Heart left ventricle (tissue), 16 donors: ENCODE measurements around the gene STARD7. TPM values are rescaled to one million over a fixed set of nuclear protein-coding genes. Genes with fewer than 3 reads are reported as not detected.

ENCODE experiments used
- ATAC-seq, 4 donors: fragments of 200-7000 bp; cut with Tn5 transposase; one replicate each; pipeline ENCODE4 v1.9.1; 2020 to 2022; ENCODE audit warnings: moderate library complexity in 4 of 4, mild to moderate bottlenecking in 3 of 4, moderate number of reproducible peaks in 1 of 4
- DNase-seq, 5 donors: peaks; one replicate each; pipeline ENCODE4 v3.0.0-alpha.2; 2020
- H3K27ac ChIP-seq, 12 donors: fragments of 200-600 bp; sonication (generic) in 4 of 12; one replicate each; pipeline versions ENCODE4 v1.5.0 to v1.8.0; 2016 to 2022; ENCODE audit warnings: mild to moderate bottlenecking in 2 of 12
- H3K27me3 ChIP-seq, 9 donors: fragments of 200-600 bp; sonication (generic) in 2 of 9; one replicate each; pipeline versions ENCODE4 v1.5.1 to v1.8.0; 2016 to 2022; ENCODE audit warnings: mild to moderate bottlenecking in 3 of 9
- H3K36me3 ChIP-seq, 9 donors: fragments of 200-600 bp; sonication (generic) in 2 of 9; one replicate each; pipeline versions ENCODE4 v1.5.0 to v1.8.0; 2018 to 2022; ENCODE audit warnings: mild to moderate bottlenecking in 2 of 9
- H3K4me1 ChIP-seq, 12 donors: fragments of 200-600 bp; sonication (generic) in 4 of 12; one replicate each; pipeline versions ENCODE4 v1.5.0 to v1.8.0; 2016 to 2022; ENCODE audit warnings: mild to moderate bottlenecking in 3 of 12
- H3K4me3 ChIP-seq, 12 donors: fragments of 200-600 bp; sonication (generic) in 4 of 12; one replicate each; pipeline versions ENCODE4 v1.5.0 to v1.8.0; 2017 to 2022; ENCODE audit warnings: mild to moderate bottlenecking in 9 of 12, moderate library complexity in 4 of 12
- H3K9me3 ChIP-seq, 12 donors: fragments of 200-600 bp; sonication (generic) in 4 of 12; one replicate each; pipeline versions ENCODE4 v1.5.0 to v1.8.0; 2016 to 2022; ENCODE audit warnings: mild to moderate bottlenecking in 1 of 12
- POLR2A ChIP-seq, 2 donors: fragments of 450-650 bp; IDR thresholded peaks; one replicate each; pipeline ENCODE4 v1.6.1; 2017; ENCODE audit warnings: antibody characterized with exemption in 2 of 2, mild to moderate bottlenecking in 2 of 2, moderate library complexity in 2 of 2
- WGBS, 4 donors: extraction: QIAGEN DNeasy Blood & Tissue Kit in 2 of 4; methylation state at CpG; one replicate each; pipeline versions ENCODE4 v1.1.5 to v1.1.7; 2013 to 2018; 5-methylcytosine and 5-hydroxymethylcytosine counted together
- intact Hi-C, 10 donors: fragments of 100-400 bp; cut with DNase I; formaldehyde crosslinking; loops; one replicate each; pipeline versions ENCODE4 v1.11.1 to v1.14.2; 2022
- polyA plus RNA-seq, 2 donors: library from polyadenylated mRNA; stranded (reverse); fragments of 200-250 nt; gene quantifications; one replicate each; pipeline ENCODE4 v1.2.3, GENCODE V29; 2013
- total RNA-seq, 9 donors: library from RNA; depleted of rRNA in 2 of 9; stranded (reverse); fragments of >200 nt in 2 of 9; fragmentation: NEBNext Ultra II Directional in 3 of 9; extraction: Animal tissue kit (Norgen Biotek cat#: 25700) in 3 of 9; gene quantifications; one replicate each; pipeline versions ENCODE4 v1.1.0 to v1.2.4, GENCODE V29; 2016 to 2023
- TF ChIP-seq, protein P1 (sequence below), 12 donors: fragments of 200-600 bp; sonication (generic) in 4 of 12; IDR thresholded peaks; one replicate each; pipeline versions ENCODE4 v1.5.0 to v1.8.0; 2018 to 2022; ENCODE audit warnings: antibody characterized with exemption in 12 of 12, mild to moderate bottlenecking in 5 of 12
- donor health status: ischemic (EF 13 %, LVEDD 7.1; RV severe dilation, severe dysfunction).
- donor health status: healthy with polysubstance abuse.
- donor health status: DM: no; HTN: yes; CAD: no.
- donor health status: DM: no; HTN: no; CAD: no.
- donor health status: ischemic (EF 25% LVEDD 6.9; RV normal size, moderate dysfunction).
- donor health status: ischemic (EF 25% LVEDD 5.7; RV mildly dilated, moderate dysfunction).
- donor health status: healthy.
- donor health status: DM: yes; HTN: yes; CAD: no.
- donor health status: ischemic (EF 35%, LVEDD 5.7; RV mildly dilated, moderate dysfunction).
- donor health status: nonischemic (EF 11% LVEDD 7.7; RV severe dilation, severe dysfunction).
- donor health status: DM: yes; HTN: yes; CAD: no.
- donor health status: PGD.
- donor health status: ischemic (EF 29% LVEDD 5.4; RV normal size, mild dysfunction).
- donor health status: nonischemic (EF 23%, LVEDD 6.1; RV moderate dilation, normal function).

Gene STARD7
- total and polyA plus RNA-seq, 11 donors, result 58.3 to 526 (median 188) TPM

DNA sequence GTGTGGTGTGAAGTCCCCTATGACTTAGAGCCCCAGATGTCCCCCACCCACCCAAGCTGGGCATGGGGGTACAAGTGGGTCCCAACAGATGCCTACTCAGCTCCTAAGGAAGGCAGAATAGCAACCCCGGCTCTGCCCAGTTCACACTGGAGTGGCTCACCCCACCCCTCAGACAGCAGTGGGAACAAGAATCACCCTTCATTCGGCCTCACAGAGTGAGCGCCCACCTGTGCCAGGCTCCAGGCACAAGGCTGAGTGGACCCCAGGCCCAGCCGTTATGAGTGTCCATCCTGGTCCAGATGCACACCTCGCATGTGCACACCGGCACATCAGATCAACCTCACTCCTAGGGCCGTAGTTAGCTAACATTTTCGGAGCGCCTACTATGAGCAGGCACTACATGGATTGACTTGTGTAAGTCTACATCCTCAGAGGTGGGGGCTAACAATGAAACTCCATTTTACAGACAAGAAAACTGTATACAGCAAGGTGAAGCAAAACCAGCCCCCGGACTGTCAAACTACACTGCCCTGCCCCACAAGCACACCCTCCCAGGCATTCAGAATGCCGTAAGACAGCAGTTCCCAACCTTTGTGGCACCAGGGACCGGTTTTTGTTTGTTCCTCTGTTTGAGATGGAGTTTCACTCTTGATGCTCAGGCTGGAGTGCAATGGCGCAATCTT, 67.5 kb downstream of the STARD7 start:
- WGBS, 4 donors, result 95 to 98% (median 96%) methylated on average over 12 to 13 of the region's 13 CpGs
- intact Hi-C loops, result loop anchor here in 2 of 10 donors (5.0 to 10.0 kb wide), 4 partner anchors 124 to 374 kb away; partner anchors contain the start of genes CIAO1 (in 2 of the 2), TMEM127 (in 2 of the 2) and NEURL3 (in 1 of the 2)
- Histone ChIP-seq H3K27ac (no peak overlapping the region), H3K4me3 (no peak overlapping the region), H3K36me3 (peaks cover 0 to 9% (median 0%) of the 10 kb centered on the region in 9 donors), H3K27me3 (peaks cover 0 to 7% (median 0%) of the 10 kb centered on the region in 9 donors), H3K9me3 (no peaks in the 10 kb centered on the region), H3K4me1 (peaks cover 0 to 31% (median 16%) of the 10 kb centered on the region in 12 donors)
- ATAC-seq (no peak), DNase-seq (peak in 1 of 5 donors; percentile 37)
- no peak for TF ChIP-seq POLR2A (IDR thresholded peaks at IDR 0.05)
- TF ChIP-seq, protein P1, sequence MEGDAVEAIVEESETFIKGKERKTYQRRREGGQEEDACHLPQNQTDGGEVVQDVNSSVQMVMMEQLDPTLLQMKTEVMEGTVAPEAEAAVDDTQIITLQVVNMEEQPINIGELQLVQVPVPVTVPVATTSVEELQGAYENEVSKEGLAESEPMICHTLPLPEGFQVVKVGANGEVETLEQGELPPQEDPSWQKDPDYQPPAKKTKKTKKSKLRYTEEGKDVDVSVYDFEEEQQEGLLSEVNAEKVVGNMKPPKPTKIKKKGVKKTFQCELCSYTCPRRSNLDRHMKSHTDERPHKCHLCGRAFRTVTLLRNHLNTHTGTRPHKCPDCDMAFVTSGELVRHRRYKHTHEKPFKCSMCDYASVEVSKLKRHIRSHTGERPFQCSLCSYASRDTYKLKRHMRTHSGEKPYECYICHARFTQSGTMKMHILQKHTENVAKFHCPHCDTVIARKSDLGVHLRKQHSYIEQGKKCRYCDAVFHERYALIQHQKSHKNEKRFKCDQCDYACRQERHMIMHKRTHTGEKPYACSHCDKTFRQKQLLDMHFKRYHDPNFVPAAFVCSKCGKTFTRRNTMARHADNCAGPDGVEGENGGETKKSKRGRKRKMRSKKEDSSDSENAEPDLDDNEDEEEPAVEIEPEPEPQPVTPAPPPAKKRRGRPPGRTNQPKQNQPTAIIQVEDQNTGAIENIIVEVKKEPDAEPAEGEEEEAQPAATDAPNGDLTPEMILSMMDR (IDR thresholded peaks at IDR 0.05), result no peak

DNA sequence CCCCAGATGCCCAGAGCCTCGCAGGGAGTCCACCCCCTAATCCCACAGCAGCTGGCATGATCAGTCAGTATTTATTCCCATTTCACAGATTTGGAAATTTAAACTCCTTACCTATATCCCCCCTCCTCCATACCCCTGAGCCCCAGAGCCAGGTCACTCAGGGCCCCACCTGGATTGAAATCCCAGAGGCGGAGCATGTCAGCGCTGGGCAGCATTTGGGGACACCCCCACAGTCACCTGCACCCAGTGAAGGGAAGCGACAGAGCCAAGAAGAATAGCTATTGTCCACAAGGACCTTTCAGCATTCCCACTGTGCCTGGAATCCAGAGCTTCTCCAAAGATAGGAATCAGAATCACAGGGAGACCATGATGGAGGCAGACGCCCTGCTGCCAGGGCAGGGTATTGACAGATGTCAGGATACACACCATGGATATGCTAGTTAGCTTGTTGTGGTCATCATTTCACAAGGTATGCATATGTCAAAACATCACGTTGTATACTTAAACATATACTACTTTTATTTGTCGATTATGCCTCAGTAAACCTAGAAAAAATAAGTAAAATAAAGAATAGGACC, 69.4 kb downstream of the STARD7 start:
- H3K27ac ChIP-seq, result no peak overlapping the region
- intact Hi-C loops, result loop anchor here in 9 of 10 donors (2.0 to 10.0 kb wide), 11 partner anchors 33 to 368 kb away; partner anchors contain the start of genes NEURL3 (in 7 of the 9), TMEM127 (in 3 of the 9) and CIAO1 (in 2 of the 9)
- no peak for ATAC-seq
- peaks cover 0 to 9% (median 0%) of the 10 kb centered on the region in 9 donors for H3K36me3 ChIP-seq
- TF ChIP-seq, protein P1 (IDR thresholded peaks at IDR 0.05), result no peak
- no peak for TF ChIP-seq POLR2A (IDR thresholded peaks at IDR 0.05)
- H3K9me3 ChIP-seq, result no peaks in the 10 kb centered on the region
- H3K27me3 ChIP-seq, result peaks cover 0 to 4% (median 0%) of the 10 kb centered on the region in 9 donors
- no peak overlapping the region for H3K4me3 ChIP-seq
- H3K4me1 ChIP-seq, result peaks cover 0 to 16% (median 2%) of the 10 kb centered on the region in 12 donors
- WGBS, 4 donors, result 81 to 89% (median 87%) methylated on average over 7 of the region's 7 CpGs
- DNase-seq, result peak in 2 of 5 donors; percentile 3 to 23

DNA sequence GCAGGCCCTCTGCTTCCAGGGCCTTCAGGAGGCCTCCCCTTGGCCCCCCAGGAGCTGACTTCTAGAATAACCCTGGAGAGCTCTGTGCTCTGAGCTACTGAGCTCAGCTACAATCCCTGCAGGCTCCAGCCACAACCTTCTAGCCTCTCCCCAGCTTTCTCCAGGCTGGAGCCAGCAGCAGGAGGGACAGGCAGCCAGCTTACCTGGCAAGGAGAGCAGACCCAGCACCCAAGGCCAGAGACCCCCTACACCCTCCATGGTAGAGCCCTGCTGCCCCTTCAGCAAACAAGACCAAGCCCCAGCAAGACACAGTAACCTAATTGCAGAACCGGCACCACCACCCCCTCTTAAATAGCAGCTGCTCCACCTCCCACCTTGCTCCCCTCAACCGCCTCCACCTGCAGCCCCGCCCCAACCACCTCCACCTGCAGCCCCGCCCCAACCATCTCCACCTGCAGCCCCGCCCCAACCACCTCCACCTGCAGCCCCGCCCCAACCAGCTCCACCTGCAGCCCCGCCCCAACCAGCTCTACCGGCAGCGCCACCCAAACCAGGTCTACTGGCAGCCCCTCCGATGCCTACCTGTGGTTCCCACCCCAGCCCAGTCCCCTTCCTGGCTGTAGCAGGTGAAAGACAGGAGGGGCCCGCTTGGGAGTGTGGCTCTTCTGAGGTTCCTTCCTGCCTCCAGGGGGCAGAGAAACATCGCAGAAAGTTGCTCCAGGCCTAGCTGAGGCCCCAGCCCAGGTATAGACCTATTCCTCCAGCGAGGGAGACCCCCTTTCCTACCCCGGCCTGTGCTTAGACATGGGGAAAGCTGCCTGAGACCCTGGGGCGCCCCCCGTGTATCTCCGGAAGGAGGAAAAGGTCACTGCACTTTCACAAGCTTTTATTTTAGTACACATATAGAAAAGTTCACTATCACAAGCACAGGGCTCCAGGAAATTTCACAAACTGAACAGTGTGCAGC, 70.2 kb downstream of the STARD7 start, which contains the start of gene ASTL:
Gene ASTL, minus strand, starts transcription at position 324 of the 967 bp plus-strand sequence. Its CDS starts 66 bp downstream, at position 258.
- Histone ChIP-seq H3K4me1 (peaks cover 0 to 9% (median 0%) of the 10 kb centered on the region in 12 donors), H3K27me3 (peaks cover 0 to 9% (median 0%) of the 10 kb centered on the region in 9 donors), H3K36me3 (peaks cover 0 to 5% (median 0%) of the 10 kb centered on the region in 9 donors), H3K27ac (no peak within 1 kb of the TSS), H3K4me3 (no peak within 1 kb of the TSS), H3K9me3 (no peaks in the 10 kb centered on the region)
- WGBS, 4 donors, result 17 to 23% (median 19%) methylated on average over 16 to 17 of the region's 17 CpGs
- ATAC-seq (peak; percentile 65 to 76 (median 68)), DNase-seq (peak in 3 of 5 donors; percentile 41 to 68 (median 47))
- intact Hi-C loops, result loop anchor here in 9 of 10 donors (2.0 to 10.0 kb wide), 11 partner anchors 34 to 369 kb away; partner anchors contain the start of genes NEURL3 (in 7 of the 9), TMEM127 (in 3 of the 9) and CIAO1 (in 2 of the 9)
- no peak for TF ChIP-seq POLR2A (IDR thresholded peaks at IDR 0.05)
- TF ChIP-seq, protein P1 (IDR thresholded peaks at IDR 0.05), result peak; percentile 38 to 61 (median 50)
